ENCODE data around the gene YY1. TPM values are rescaled to one million over a fixed set of nuclear protein-coding genes. Genes with fewer than 3 reads are reported as not detected.

The YY1 gene
- total RNA-seq, 3 donors from 2014 or later = 60.8 to 78.7 (median 72.9) TPM

- H3K36me3 ChIP-seq (ENCODE audit: low read depth) = no peaks in the 10 kb centered on the region
- no peak overlapping the region for H3K4me3 ChIP-seq
- DNase-seq (no peak), ATAC-seq (no peak)
- TF ChIP-seq CTCF (IDR thresholded peaks at IDR 0.05) = no peak
- no peaks in the 10 kb centered on the region for H3K9me3 ChIP-seq
- H3K4me1 ChIP-seq (ENCODE audit: low read depth) = peaks cover 12% of the 10 kb centered on the region
- intact Hi-C loops (cut with DNase I, micrococcal nuclease) = no loop called here
These were observed 26.2 kb upstream of the YY1 start for GRCh38 chr14:100212476-100213333.

GRCh38 chr14:100213587-100213955 is 25.4 kb upstream of the YY1 start:
- ATAC-seq (no peak), DNase-seq (peak in 1 of 3 donors; percentile 51)
- intact Hi-C loops (cut with DNase I, micrococcal nuclease) = no loop called here
- H3K4me3 ChIP-seq = peak overlapping the region; percentile 72
- TF ChIP-seq CTCF (IDR thresholded peaks at IDR 0.05) = no peak
- H3K36me3 ChIP-seq (ENCODE audit: low read depth) = no peaks in the 10 kb centered on the region
- H3K9me3 ChIP-seq = no peaks in the 10 kb centered on the region
- peaks cover 12% of the 10 kb centered on the region for H3K4me1 ChIP-seq (ENCODE audit: low read depth)

- Histone ChIP-seq H3K4me3 (peak overlapping the region; percentile 72), H3K4me1 (ENCODE audit: low read depth) (peaks cover 12% of the 10 kb centered on the region), H3K36me3 (ENCODE audit: low read depth) (no peaks in the 10 kb centered on the region), H3K9me3 (no peaks in the 10 kb centered on the region)
- intact Hi-C loops (cut with DNase I, micrococcal nuclease) = no loop called here
- no peak for TF ChIP-seq CTCF (IDR thresholded peaks at IDR 0.05)
- peak; percentile 98 for ATAC-seq
- peak; percentile 97 to 98 (median 97) for DNase-seq
These were observed 24.8 kb upstream of the YY1 start for GRCh38 chr14:100213956-100214769.

- H3K36me3 ChIP-seq (ENCODE audit: low read depth) = no peaks in the 10 kb centered on the region
- TF ChIP-seq CTCF (IDR thresholded peaks at IDR 0.05) = no peak
- intact Hi-C loops (cut with DNase I, micrococcal nuclease) = no loop called here
These were observed 24.2 kb upstream of the YY1 start for GRCh38 chr14:100214770-100215083.

GRCh38 chr14:100215330-100215885 is 23.5 kb upstream of the YY1 start:
- intact Hi-C loops (cut with DNase I, micrococcal nuclease) = no loop called here
- no peaks in the 10 kb centered on the region for H3K36me3 ChIP-seq (ENCODE audit: low read depth)
- no peak overlapping the region for H3K4me3 ChIP-seq
- DNase-seq = peak in 1 of 3 donors; percentile 56
- ATAC-seq = peak; percentile 7
- TF ChIP-seq CTCF (IDR thresholded peaks at IDR 0.05) = no peak
- peaks cover 12% of the 10 kb centered on the region for H3K4me1 ChIP-seq (ENCODE audit: low read depth)
- no peaks in the 10 kb centered on the region for H3K9me3 ChIP-seq

More at GRCh38 chr14:100214770-100215083, 24.2 kb upstream of the YY1 start:
- Histone ChIP-seq H3K9me3 (no peaks in the 10 kb centered on the region), H3K4me1 (ENCODE audit: low read depth) (peaks cover 12% of the 10 kb centered on the region), H3K4me3 (peak overlapping the region; percentile 72)
- ATAC-seq = no peak
- no peak for DNase-seq

Data from mucosa of descending colon (tissue), 3 donors.